GM18873 (cell line): ENCODE data around the gene ANKHD1.

Experiments used
- ATAC-seq: cut with Tn5 transposase; IDR thresholded peaks from one replicate; pipeline ENCODE4 v1.9.1; 2021; ENCODE audit warnings: mild to moderate bottlenecking, moderate library complexity, moderate number of reproducible peaks; ENCODE audit not compliant: unreplicated experiment, low FRiP score

ANKHD1 gene

GRCh38 chr5:140401362-140402257, at the start of gene ANKHD1:
Gene ANKHD1 (plus strand): TSS chr5:140401833. CDS start chr5:140401968, 135 bp downstream.
- ATAC-seq = peak; percentile 88

GRCh38 chr5:140355546-140355945, 46.1 kb upstream of the ANKHD1 start:
- ATAC-seq = no peak

GRCh38 chr5:140356853-140357725, 44.5 kb upstream of the ANKHD1 start:
- no peak for ATAC-seq

- ATAC-seq = peak; percentile 80
Observed at GRCh38 chr5:140357726-140358093, 43.9 kb upstream of the ANKHD1 start.

- no peak for ATAC-seq
Observed at GRCh38 chr5:140358738-140359310, 42.8 kb upstream of the ANKHD1 start.

GRCh38 chr5:140360101-140360500, 41.5 kb upstream of the ANKHD1 start, which contains the start of gene SLC4A9:
Gene SLC4A9 (plus strand): TSS chr5:140360194. CDS start chr5:140360237, 43 bp downstream.
- no peak for ATAC-seq

- no peak for ATAC-seq
Observed at GRCh38 chr5:140360681-140361479, 40.8 kb upstream of the ANKHD1 start.

GRCh38 chr5:140361901-140362300, 39.7 kb upstream of the ANKHD1 start:
- ATAC-seq = no peak

GRCh38 chr5:140362311-140362710, 39.3 kb upstream of the ANKHD1 start:
- no peak for ATAC-seq

- ATAC-seq = no peak
Observed at GRCh38 chr5:140362875-140363630, 38.6 kb upstream of the ANKHD1 start.

- no peak for ATAC-seq
Observed at GRCh38 chr5:140363631-140364471, 37.8 kb upstream of the ANKHD1 start.

- no peak for ATAC-seq
Observed at GRCh38 chr5:140364472-140364765, 37.2 kb upstream of the ANKHD1 start.

- ATAC-seq = no peak
Observed at GRCh38 chr5:140365282-140365681, 36.4 kb upstream of the ANKHD1 start.

- no peak for ATAC-seq
Observed at GRCh38 chr5:140365941-140366340, 35.7 kb upstream of the ANKHD1 start.

- no peak for ATAC-seq
Observed at GRCh38 chr5:140366589-140367255, 34.9 kb upstream of the ANKHD1 start.

- ATAC-seq = no peak
Observed at GRCh38 chr5:140367256-140368013, 34.2 kb upstream of the ANKHD1 start.

- ATAC-seq = no peak
Observed at GRCh38 chr5:140371356-140372151, 30.1 kb upstream of the ANKHD1 start.
